HG03575 (cell line): ENCODE data around the gene KLHL2.

Source experiments
- ATAC-seq: cut with Tn5 transposase; IDR thresholded peaks from one replicate; pipeline ENCODE4 v1.9.1; 2021; ENCODE audit not compliant: unreplicated experiment, insufficient number of reproducible peaks, low FRiP score; ENCODE audit errors: extremely low read depth

Gene KLHL2

DNA sequence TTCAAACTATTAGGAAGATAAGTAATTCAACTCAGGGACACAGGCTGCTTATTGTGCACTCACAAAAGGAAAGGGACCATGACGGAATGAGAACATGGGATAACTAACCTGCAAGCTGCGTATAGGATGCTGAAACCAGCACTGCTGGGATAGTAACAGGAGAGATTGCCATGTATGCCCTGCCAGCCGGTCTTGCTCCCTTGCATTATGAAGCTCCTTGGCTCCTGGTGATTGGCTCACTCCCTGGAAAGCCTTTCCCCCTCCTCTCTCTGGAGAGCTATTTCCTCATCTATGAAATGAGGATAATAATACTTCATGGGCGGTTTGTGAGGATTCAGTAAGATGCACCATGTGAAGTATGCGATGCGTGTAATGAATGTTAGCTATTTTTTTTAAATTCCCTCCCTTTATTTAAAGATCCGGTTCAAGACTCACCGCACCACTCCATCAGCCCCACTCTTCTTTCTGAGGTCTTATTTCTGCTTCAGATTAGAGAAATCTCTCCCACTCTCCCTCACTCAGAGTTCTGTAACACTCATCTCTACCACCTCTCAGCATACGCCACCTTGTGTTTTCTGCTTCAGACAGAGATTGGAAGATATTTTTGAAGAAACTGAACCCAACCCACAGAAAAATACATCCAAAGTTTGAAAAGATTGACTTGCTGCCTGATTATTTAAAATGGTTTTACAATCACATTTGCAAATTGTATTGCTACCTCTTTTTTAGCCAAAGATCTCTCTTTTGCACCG, 138.5 kb downstream of the KLHL2 start:
- no peak for ATAC-seq

DNA sequence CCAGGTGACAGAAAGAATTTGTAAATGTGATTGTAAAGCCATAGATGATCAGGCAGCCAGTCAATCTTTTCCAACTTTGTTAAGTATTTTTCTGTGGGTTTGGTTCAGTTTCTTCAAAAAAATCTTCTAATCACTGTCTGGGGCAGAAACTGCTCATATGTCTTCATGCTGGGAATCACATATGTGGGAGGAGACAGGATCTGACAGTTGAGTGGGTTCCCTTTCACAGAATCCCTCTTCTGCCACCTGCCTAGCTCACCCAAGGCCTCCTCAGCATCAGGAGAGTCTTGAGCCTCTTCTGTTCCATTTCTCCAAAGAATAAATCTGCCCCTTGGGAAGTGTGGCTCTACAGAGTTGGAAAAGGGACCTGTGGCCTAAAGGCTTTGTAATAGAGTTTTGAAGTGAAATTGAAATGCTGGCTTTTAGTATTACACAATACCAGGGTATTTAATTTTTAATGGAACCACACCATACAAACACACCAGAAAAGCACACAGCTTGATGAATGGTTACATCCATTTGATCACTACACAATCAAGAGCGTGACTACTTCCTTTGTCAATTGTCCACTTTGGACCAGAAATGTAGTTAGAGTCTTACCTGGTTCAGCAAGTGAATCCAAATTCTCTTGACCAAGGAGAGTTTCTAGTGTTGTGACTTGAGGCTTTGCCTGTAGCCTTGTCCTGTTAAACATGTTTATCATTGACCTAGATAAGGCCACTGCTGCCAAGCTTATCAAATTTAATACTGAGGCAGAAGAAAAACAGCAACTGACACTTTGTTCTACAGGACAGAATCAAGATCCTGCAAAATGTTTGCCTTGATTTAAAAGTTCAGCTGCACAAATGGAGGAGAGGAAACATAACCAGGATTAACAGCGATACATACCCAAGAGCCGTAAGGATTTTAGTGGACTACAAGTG, 140.5 kb downstream of the KLHL2 start:
- no peak for ATAC-seq

DNA sequence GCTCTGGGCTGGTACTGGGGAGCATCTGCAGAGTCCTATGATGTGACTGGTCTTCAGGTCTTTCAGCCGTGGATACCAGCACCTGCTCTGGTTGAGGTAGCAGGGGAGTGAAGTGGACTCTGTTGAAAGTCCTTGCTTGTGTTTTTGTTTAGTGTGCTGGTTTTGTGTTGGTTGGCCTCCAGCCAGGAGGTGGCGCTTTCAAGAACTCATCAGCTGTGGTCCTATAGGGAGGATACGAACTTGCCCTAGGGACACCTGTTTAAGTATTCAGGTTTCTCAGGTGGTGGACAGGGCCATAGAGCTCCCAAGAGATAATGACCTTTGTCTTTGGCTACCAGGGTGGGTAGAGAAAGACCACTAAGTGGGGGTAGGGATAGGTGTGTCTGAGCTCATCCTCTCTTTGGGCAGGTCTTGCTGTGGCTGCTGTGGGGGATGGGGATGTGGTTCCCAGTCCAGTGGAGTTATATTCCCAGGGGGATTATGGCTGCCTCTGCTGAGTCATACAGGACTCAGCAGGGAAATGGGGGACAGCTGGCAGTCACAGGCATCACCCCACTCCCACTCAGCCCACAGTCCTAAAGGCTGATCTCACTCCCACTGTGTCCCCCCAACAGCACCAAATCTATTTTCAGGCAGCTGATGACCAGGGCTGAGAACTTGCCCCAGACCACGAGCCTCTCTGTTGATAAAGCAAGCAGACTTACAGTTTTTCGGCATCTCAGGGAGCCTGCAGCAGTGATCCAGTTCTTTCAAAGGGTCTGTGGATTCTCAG, 144.2 kb downstream of the KLHL2 start:
- ATAC-seq, result no peak

DNA sequence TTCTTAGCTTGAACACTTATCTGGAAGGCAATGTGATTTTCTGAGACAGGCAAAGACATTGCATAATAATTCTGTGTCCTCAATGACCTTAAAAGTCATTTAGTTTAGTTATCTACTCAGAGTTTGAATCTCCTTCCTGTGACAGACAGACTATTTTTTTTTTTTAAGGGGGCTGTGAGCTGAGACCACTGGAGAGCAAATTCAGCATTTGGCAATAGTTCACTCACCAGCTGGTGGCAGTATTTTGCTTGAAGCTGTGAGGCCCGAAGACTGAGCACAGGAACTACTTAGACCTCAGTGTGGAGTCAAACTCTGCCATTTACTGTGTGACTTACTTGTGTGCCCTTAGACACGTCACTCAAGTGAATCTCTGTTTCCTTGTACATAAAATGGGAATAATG, 148.5 kb downstream of the KLHL2 start:
- no peak for ATAC-seq

DNA sequence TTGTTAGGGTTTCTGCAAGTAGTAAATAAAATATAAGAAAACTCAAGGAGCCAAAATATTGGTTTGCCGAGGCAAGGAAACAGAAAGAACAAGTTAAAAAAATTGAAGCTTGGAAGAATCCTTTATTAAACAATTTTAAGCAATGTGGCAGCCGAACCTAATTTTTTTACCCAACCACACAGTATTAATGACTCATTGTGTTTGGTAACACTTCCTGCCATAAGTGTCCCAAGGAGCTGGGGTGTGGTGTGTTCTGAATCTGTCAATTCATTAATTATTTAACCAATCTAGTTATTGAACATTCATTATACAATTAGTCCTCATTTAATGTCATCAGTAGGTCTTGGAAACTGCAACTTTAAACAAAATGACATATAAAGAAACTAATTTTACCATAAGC, 152.1 kb downstream of the KLHL2 start:
- no peak for ATAC-seq

DNA sequence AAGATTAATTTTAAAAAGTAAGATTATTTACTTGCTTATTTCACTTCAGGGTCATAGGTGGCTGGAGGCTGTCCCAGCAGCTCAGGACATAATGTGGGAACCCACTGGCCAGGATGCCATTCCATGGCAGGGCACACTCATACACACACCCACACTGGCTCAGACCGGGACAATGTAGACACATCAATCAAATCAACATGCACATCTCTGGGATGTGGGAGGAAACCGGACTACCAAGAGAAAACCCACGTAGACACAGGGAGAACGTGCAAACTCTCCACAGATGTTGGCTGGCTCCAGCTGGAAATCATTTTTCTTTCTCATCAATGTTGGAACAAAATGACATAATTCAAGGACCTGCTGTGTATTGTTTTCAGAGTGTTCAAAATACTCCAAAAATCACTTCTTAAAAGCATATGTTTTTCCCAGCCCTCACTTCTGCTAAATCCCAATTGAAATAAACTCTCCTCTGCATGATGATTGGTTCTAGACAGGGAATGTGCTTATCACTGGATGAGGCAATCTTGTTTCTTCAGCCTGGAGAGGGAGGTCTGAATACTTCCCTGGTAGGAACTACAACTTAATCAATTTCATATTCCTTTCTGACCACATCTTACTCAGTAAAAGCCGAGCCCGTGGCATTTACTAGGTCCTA, 152.8 kb downstream of the KLHL2 start:
- no peak for ATAC-seq

DNA sequence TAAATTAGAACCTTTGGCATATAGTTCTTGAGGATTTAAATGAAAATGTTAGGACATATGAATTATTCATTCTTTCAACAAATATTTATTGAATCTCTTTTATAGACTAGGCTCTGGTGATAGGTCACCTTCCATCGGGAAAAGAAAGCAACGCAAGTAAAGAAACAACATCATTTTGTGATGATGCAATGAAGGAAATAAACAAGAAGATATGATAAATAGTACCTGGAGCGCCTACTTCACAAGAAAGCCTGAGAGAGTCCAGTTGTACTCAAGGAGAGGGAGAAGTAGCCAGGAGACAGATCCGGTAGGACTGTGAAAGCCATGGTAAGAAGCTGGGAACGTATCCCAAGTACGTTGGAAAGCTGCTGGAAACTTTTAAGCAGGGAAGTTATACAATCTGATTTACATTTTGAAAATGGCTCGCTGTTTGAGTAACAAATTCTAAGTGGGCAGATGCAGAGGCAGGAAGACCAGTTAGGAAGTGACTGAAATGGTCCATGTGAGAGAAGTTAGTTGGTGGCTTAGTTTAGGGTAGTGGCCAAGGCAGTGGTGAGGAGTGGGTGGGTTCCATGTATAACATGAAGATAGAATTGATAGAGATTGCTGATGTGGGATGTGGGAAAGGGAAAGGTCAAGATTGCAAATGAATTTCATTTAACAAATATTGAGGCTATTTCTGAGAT, 153.8 kb downstream of the KLHL2 start:
- ATAC-seq, result no peak

DNA sequence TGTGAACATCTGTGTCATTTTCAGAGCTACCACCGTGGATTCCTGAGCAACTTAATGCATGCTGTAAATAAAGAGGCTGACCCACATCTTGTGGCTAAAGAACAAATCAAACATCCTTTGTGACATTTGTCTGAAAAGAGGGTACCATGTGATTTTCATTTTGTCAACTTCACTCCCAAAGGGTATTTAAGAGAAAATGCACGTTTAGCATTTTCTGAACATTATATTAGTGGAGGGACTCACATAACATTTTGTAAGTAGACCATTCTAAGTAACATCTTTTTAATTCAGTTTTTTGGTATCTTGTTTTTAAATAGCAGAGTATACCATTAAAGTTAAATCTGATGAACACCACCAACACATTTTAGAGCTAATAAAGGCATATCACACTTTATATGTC, 154.4 kb downstream of the KLHL2 start:
- ATAC-seq, result no peak

DNA sequence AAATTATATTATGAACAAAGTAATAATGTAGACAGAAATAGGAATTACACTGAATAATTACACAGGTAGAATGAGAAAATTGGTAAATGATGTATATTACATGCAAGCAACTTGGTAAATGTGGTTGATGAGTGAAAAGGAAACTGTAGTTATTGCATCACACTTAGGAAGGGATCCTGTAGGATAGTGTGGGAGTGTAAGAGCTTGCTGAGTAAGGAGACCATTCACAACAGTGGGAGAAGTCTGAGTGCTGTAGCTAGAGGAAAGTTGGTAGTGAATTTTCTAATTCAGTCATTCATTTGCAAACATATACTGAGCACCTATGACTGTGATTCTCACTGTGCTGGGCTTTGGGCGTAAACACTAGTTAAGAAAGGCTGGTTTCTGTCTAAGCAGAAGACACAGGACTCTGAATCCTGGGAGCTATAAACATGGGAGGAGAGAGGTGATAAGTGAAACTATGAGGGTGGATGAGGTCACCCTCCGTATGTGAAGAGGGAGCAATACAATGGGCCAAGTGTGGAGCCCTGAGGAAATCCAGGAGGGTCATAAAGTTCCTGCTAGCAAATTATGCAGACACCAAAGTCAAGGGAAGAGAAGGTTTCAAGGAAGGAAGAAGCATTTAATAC, 157.2 kb downstream of the KLHL2 start:
- ATAC-seq, result no peak

DNA sequence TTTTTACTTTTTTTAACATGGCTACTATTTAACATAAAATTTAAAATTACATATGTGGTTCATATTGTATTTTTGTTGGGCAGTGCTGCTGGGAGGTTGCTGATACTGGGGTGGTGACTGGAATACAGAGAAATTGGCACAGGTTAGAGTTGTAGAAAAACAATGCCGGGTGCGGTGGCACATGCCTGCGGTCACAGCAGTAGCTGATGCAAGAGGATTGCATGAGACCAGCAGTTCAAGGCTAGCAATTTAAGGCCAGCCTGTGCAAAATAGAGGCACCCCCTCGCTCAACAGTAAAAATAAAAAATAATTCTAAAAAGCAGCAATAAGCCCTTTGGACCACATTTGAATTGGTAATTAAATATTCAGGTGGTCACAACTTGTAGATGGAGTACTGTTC, 159.7 kb downstream of the KLHL2 start:
- no peak for ATAC-seq

DNA sequence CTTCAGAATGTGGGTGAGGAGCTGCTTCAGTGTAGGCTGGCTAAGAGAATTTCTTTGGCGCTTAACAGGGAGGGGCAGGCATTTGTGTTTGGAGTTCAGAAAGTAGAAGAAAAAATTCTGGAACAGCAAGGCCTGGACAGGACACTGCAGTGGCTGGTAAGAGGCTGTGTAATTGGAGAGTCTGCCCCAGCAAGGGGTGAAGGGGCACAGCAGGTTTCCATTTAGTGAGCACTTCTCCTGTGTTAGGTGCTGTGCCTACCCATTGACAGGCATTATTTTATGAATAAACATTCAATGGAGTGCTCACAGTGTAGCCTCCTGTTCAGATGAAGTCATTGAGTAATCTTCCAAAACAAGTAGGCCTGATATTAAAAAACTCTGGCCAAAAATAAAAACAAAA, 160.8 kb downstream of the KLHL2 start:
- ATAC-seq, result no peak

DNA sequence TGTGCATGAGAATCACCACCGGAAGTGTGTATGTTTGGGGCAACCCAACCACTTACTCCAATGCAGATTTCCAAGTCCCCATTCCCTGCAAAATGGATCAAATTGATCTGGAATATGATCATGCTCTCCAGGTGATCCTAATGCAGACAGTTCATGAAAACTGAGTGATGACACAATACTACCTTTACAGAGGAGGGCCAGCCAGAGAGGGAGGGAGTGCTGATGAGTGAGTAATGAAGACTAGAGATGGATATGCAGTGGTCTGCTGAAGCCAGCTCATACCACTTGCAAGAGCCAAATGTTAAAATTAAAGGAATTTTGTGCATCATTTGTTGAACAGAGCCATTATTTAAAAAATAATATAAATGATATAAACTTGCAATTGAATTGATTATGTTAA, 161.2 kb downstream of the KLHL2 start:
- ATAC-seq, result no peak

DNA sequence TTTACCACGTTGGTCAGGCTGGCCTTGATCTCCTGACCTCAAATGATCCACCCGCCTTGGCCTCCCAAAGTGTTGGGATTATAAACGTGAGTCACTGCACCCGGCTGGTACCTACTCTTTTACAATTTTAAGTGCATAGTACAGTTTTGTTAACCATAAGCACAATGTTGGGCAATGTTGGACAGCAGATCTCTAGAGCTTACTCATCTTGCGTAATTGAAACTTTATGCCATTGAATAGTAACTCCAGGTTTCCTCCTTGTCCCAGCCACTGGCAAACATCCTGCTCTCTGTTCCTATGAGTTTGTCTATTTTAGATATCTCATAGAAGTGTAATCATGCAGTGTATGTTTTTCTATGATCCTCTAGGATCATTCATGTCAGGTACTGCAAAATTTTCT, 162.2 kb downstream of the KLHL2 start:
- no peak for ATAC-seq

DNA sequence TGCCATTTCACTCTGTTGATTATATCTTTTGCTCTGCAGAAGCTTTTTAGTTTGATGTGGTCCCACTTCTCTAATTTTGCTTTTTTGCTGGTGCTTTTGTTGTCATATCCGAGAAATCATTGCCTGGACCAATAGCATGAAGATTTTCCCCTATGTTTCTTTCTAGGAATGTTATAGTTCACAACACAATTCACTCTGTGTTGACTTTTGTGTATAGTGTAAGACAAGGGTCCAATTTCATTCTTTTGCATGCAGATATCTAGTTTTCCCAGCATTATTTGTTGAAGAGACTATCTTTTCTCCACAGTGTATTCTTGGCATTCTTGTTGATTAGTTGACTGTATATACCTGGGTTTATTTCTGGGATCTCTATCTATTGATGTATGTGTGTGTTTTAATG, 163.2 kb downstream of the KLHL2 start:
- ATAC-seq, result no peak
